PFSK-1 (cell line): ENCODE data around the gene NDUFB4.

Experiments used
- FOXP2 ChIP-seq: optimal IDR thresholded peaks from 2 replicates; pipeline ENCODE3; 2011; ENCODE audit warnings: borderline replicate concordance, control low read depth, inconsistent platforms; ENCODE audit not compliant: insufficient read depth; ENCODE audit errors: extremely low read length, extremely low read depth
- POLR2AphosphoS5 ChIP-seq: IDR thresholded peaks from 2 replicates; pipeline ENCODE4 v1.6.1; 2012; ENCODE audit warnings: low read depth, mild to moderate bottlenecking, control low read depth, low read length, moderate library complexity
- SIN3A ChIP-seq: IDR thresholded peaks from 2 replicates; pipeline ENCODE4 v1.6.1; 2012; ENCODE audit warnings: mild to moderate bottlenecking, low read length, moderate library complexity, borderline replicate concordance; ENCODE audit not compliant: insufficient read depth
- TAF1 ChIP-seq: IDR thresholded peaks from 2 replicates; pipeline ENCODE4 v1.6.1; 2012; ENCODE audit warnings: low read length, control low read depth, borderline replicate concordance; ENCODE audit not compliant: insufficient read depth
- TF ChIP-seq, protein P1 (sequence below), 2 experiments: IDR thresholded peaks; 2 replicates each; pipeline versions ENCODE4 v1.6.1 to v1.8.0; 2011 to 2012; ENCODE audit warnings: low read depth in 2 of 2, low read length in 2 of 2, control low read depth in 1 of 2, inconsistent platforms in 1 of 2, mild to moderate bottlenecking in 1 of 2, moderate library complexity in 1 of 2; ENCODE audit not compliant: insufficient read depth in 1 of 2

Gene NDUFB4

DNA sequence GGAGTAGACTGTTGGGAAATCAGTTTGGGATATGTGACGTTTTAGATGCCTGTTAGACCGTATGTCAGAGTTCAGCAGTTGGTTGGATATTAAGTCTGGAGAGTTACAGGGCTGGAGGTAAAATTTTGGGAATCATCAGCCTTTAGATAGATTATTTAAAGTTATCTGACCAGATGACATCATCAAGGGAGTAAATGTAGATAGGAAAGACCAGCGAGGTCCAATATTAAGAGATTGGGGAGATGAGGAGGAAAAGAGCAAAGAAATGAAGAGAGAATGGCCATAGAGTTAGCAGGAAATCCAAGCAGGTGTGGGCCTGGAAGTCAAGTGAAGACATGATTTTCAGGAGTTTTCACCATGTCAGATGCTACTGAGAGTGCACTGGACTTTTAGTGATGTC is 3.1 kb downstream of the NDUFB4 start:
- TF ChIP-seq FOXP2 (no peak), SIN3A (no peak), POLR2AphosphoS5 (no peak), TAF1 (no peak)
- TF ChIP-seq, protein P1, sequence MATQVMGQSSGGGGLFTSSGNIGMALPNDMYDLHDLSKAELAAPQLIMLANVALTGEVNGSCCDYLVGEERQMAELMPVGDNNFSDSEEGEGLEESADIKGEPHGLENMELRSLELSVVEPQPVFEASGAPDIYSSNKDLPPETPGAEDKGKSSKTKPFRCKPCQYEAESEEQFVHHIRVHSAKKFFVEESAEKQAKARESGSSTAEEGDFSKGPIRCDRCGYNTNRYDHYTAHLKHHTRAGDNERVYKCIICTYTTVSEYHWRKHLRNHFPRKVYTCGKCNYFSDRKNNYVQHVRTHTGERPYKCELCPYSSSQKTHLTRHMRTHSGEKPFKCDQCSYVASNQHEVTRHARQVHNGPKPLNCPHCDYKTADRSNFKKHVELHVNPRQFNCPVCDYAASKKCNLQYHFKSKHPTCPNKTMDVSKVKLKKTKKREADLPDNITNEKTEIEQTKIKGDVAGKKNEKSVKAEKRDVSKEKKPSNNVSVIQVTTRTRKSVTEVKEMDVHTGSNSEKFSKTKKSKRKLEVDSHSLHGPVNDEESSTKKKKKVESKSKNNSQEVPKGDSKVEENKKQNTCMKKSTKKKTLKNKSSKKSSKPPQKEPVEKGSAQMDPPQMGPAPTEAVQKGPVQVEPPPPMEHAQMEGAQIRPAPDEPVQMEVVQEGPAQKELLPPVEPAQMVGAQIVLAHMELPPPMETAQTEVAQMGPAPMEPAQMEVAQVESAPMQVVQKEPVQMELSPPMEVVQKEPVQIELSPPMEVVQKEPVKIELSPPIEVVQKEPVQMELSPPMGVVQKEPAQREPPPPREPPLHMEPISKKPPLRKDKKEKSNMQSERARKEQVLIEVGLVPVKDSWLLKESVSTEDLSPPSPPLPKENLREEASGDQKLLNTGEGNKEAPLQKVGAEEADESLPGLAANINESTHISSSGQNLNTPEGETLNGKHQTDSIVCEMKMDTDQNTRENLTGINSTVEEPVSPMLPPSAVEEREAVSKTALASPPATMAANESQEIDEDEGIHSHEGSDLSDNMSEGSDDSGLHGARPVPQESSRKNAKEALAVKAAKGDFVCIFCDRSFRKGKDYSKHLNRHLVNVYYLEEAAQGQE (IDR thresholded peaks at IDR 0.05; ENCODE audit: insufficient read depth in 1 of 2, low read depth in 2 of 2, low read length in 2 of 2) = no peak

DNA sequence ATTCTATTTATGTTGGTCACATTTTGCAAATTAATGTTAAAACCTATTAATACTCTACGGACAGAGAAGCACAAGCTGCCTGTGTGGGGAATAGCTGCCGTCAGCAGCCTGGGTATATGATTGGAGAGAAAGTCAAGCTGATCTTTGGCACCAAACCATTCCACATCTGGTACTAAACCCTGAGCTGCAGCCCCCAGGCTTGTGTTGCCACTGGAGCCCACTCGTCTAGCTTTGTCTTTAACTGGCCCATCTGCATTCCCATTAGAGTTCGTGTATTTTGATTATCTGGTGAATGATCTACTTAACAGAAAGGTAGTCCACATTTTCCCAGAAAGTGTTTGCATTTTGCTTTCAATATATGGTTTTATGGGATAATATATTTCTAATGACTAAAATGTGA is 5.4 kb downstream of the NDUFB4 start:
- TF ChIP-seq POLR2AphosphoS5 (no peak), SIN3A (no peak)
- TF ChIP-seq, protein P1 (IDR thresholded peaks at IDR 0.05; ENCODE audit: insufficient read depth in 1 of 2, low read depth in 2 of 2, low read length in 2 of 2) = no peak

DNA sequence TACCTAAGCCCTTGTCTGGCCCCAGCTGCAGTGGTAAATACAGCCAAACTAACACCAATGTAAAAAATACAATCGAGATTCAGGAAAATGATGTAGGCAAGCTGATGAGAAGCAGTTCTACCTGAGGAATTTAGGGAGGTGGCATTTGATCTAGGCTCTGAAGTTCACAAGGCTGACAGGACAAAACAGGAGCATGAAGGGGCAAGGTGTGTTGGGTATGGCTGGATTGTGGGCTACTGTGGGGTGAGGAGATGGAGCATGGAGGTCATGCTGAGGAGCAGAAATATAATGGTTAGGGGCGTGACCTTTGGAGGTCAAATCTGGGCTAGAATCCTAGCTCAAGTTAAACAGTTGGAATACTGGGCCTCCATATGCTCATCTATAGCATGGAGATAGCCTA is 6.5 kb downstream of the NDUFB4 start:
- TF ChIP-seq POLR2AphosphoS5 (no peak), TAF1 (no peak), SIN3A (no peak), FOXP2 (no peak)
- TF ChIP-seq, protein P1 (IDR thresholded peaks at IDR 0.05; ENCODE audit: insufficient read depth in 1 of 2, low read depth in 2 of 2, low read length in 2 of 2) = no peak

DNA sequence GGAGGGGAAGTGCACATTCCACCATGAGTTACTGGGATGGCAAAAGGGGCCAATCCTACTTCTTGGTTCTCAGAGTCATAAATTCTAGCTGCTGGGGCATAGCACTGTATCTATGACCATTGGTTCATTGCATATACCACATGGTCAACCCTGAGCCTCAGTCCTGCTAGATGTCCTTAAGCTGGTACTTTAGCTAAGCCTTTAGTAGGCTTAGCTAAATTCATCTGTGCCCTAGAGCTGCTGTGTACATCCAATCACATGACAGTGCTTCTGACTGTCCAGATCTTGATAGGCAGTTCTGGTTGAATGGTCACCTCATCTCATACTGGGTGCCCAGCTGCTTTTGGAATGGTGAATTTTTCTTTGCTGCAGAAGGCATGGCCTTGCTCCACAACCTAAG is 8.2 kb downstream of the NDUFB4 start:
- TF ChIP-seq TAF1 = no peak
- no peak for TF ChIP-seq SIN3A
- no peak for TF ChIP-seq FOXP2
- TF ChIP-seq, protein P1 (IDR thresholded peaks at IDR 0.05; ENCODE audit: insufficient read depth in 1 of 2, low read depth in 2 of 2, low read length in 2 of 2) = no peak
- no peak for TF ChIP-seq POLR2AphosphoS5

DNA sequence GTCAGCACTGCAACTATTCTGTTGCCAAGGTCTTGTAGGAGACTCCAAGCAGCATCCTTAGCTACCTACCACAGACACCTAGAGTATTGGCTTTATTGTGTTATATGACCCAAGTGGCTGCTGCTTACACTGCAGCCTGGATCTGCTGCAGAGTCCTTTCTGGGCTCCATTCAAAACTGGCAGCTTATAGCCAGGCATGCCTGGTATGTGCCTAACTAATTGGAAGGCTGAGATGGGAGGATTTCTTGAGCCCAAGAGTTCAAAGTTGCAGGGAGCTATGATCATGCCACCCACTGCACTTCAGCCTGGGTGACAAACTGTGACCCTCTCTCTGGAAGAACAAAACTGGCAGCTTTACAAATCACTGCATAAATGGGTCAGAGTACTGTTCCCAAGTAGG is 8.6 kb downstream of the NDUFB4 start:
- TF ChIP-seq, protein P1 (IDR thresholded peaks at IDR 0.05; ENCODE audit: insufficient read depth in 1 of 2, low read depth in 2 of 2, low read length in 2 of 2) = no peak
- no peak for TF ChIP-seq POLR2AphosphoS5
- no peak for TF ChIP-seq TAF1
- TF ChIP-seq SIN3A = no peak
